Measurements from ENCODE around the gene C2orf68.

DNA sequence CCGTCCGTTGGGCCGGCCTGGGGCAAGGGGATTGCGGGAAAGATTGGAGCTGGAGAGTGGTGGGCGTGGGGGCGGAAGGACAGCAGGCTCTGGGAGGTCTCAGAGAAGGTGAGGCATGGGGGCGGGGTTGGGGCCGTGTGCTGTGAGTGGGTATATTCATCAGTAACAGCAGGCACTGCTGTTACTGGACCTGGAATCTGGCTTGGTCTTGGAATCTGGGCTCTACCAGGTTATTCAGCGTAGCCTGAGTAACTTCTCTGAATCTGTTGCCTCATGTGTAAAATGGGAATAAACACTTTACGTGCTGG is 15.9 kb downstream of the C2orf68 start:
- TF ChIP-seq, protein P1, sequence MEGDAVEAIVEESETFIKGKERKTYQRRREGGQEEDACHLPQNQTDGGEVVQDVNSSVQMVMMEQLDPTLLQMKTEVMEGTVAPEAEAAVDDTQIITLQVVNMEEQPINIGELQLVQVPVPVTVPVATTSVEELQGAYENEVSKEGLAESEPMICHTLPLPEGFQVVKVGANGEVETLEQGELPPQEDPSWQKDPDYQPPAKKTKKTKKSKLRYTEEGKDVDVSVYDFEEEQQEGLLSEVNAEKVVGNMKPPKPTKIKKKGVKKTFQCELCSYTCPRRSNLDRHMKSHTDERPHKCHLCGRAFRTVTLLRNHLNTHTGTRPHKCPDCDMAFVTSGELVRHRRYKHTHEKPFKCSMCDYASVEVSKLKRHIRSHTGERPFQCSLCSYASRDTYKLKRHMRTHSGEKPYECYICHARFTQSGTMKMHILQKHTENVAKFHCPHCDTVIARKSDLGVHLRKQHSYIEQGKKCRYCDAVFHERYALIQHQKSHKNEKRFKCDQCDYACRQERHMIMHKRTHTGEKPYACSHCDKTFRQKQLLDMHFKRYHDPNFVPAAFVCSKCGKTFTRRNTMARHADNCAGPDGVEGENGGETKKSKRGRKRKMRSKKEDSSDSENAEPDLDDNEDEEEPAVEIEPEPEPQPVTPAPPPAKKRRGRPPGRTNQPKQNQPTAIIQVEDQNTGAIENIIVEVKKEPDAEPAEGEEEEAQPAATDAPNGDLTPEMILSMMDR (IDR thresholded peaks at IDR 0.05) = no peak
- no peak for TF ChIP-seq TCF7L2 (IDR thresholded peaks at IDR 0.05; ENCODE audit: low read depth, low read length)

Measured in Panc1 (cell line).